ENCODE results near the gene KCNE4. TPM values are rescaled to one million over a fixed set of nuclear protein-coding genes. Genes with fewer than 3 reads are reported as not detected.

Gene KCNE4
- total and polyA plus RNA-seq, 9 of the 15 experiments (the other 6 are each of a cell fraction or from before 2014, with no cell fraction given) = not detected

- in situ Hi-C loops (cut with MboI) = no loop called here
- no peak overlapping the region for H3K27ac ChIP-seq (ENCODE audit: extremely low read depth, low read depth, low read length)
- no peaks in the 10 kb centered on the region for H3K36me3 ChIP-seq (ENCODE audit: control insufficient read depth, insufficient read depth, low read length)
- no peaks in the 10 kb centered on the region; the same call in 1 of the 2 replicates for H3K9me3 ChIP-seq (replicated peaks; ENCODE audit: control insufficient read depth, insufficient read depth, low read depth, low read length)
- ATAC-seq (no peak), FAIRE-seq (no peak), DNase-seq (ENCODE audit: extremely low read depth in 1 of 4, low spot score in 3 of 4) (no peak)
- no peaks in the 10 kb centered on the region for H3K27me3 ChIP-seq (ENCODE audit: control insufficient read depth in 2 of 2, insufficient read depth in 2 of 2, low read length in 2 of 2)
- H3K9ac ChIP-seq (ENCODE audit: insufficient read depth in 1 of 2, low read depth in 2 of 2, low read length in 2 of 2) = no peak overlapping the region
- POLR2A ChIA-PET = no interaction called here
- no peaks in the 10 kb centered on the region for H3K9me1 ChIP-seq (ENCODE audit: control insufficient read depth, insufficient read depth, low read length)
- H2AFZ ChIP-seq (ENCODE audit: low read depth, low read length) = 0 out of 2 replicates have a peak overlapping the region, but pooled peaks have one; percentile 40
- no peak overlapping the region for H3K4me2 ChIP-seq (ENCODE audit: insufficient read depth, low read length)
- no peak overlapping the region for H3K4me3 ChIP-seq
- no peaks in the 10 kb centered on the region for H4K20me1 ChIP-seq (replicated peaks; ENCODE audit: control insufficient read depth, insufficient read depth, low read length)
- CTCF ChIA-PET (ENCODE audit: low intra/inter-chr PET ratio) = no interaction called here
- 16% methylated on average over 3 of the region's 3 CpGs for WGBS (ENCODE audit: insufficient coverage, low coverage, missing lambda C conversion rate)
- H3K79me2 ChIP-seq (ENCODE audit: control insufficient read depth, insufficient read depth, low read length) = no peaks in the 10 kb centered on the region
- no TSS peak for BruUV-seq (replicated peaks)
- intact Hi-C loops (cut with micrococcal nuclease) = no loop called here
- H3K4me1 ChIP-seq (replicated peaks in 1 of 2; ENCODE audit: control insufficient read depth in 2 of 2, insufficient read depth in 2 of 2, low read length in 2 of 2) = no peaks in the 10 kb centered on the region; a peak in 2 of 5 replicates
- no peak for TF ChIP-seq RREB1 (CRISPR knock-in tag; IDR thresholded peaks at IDR 0.05)
- no peak for TF ChIP-seq BRCA1 (IDR thresholded peaks at IDR 0.05)
- no peak for TF ChIP-seq BRCA1 (CRISPR knock-in tag; IDR thresholded peaks at IDR 0.05)
- no peak for TF ChIP-seq SMC3 (conservative IDR thresholded peaks at IDR 0.05; ENCODE audit: insufficient read depth, low read depth, low read length)
- no peak for TF ChIP-seq MLLT1 (IDR thresholded peaks at IDR 0.05)
- TF ChIP-seq PHB2 (IDR thresholded peaks at IDR 0.05; ENCODE audit: low read depth) = no peak
- TF ChIP-seq TCFL5 (CRISPR knock-in tag; conservative IDR thresholded peaks at IDR 0.05) = no peak
- TF ChIP-seq GTF3C2 (IDR thresholded peaks at IDR 0.05; ENCODE audit: borderline replicate concordance, extremely low read depth, insufficient read length) = no peak
- TF ChIP-seq, protein P1, sequence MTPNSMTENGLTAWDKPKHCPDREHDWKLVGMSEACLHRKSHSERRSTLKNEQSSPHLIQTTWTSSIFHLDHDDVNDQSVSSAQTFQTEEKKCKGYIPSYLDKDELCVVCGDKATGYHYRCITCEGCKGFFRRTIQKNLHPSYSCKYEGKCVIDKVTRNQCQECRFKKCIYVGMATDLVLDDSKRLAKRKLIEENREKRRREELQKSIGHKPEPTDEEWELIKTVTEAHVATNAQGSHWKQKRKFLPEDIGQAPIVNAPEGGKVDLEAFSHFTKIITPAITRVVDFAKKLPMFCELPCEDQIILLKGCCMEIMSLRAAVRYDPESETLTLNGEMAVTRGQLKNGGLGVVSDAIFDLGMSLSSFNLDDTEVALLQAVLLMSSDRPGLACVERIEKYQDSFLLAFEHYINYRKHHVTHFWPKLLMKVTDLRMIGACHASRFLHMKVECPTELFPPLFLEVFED (CRISPR knock-in tag; conservative IDR thresholded peaks at IDR 0.05) = no peak
- TF ChIP-seq IFI16 (CRISPR knock-in tag; IDR thresholded peaks at IDR 0.05) = no peak
- TF ChIP-seq PRPF4 (IDR thresholded peaks at IDR 0.05; ENCODE audit: insufficient read depth, low read depth, low read length, poor library complexity, severe bottlenecking) = no peak
- no peak for TF ChIP-seq PML (IDR thresholded peaks at IDR 0.05; ENCODE audit: low read length)
Observed at GRCh38 chr2:223069465-223069864, 17.5 kb downstream of the KCNE4 start.
